ENCODE results near the gene EPHA4. TPM values are rescaled to one million over a fixed set of nuclear protein-coding genes. Genes with fewer than 3 reads are reported as not detected.

EPHA4 gene
- total and polyA plus RNA-seq, 4 donors = 0.43 to 2.3 (median 1.1) TPM

DNA sequence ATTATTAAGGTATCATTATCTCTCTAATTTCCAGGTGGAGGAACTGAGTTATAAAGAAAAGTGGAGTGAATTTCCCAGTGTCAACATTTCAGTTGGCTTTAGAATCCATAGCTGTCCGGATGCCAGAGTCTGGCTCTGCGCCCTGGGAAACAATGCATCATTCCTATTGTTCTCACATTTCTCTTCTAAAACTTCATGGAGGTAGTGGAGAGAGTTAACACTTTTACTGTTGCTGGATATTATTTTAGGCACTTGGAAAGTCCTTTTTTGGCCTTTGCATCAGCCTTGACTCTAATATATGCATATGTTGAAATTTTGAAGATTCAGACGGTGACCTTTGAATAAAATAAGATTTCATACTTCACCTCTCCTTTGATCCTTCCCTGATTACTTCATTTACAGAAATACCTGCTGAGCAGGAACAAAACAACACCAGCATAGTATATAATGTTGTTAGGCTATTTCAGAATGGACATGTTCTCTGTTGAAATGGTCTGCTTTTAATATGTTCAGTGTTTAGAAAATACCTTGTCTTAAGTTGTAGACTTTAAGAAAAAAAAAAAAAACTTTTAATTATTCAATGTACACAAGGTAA lies 148.8 kb downstream of the EPHA4 start:
- Histone ChIP-seq H3K4me1 (ENCODE audit: control insufficient read depth in 4 of 4, insufficient read depth in 4 of 4, low read length in 3 of 4) (peaks cover 0 to 2% (median 0%) of the 10 kb centered on the region in 4 donors), H3K9ac (ENCODE audit: low read depth in 1 of 2, low read length in 2 of 2) (no peak overlapping the region), H3K4me3 (ENCODE audit: low read depth in 1 of 3, low read length in 3 of 3) (no peak overlapping the region), H3K27me3 (ENCODE audit: control insufficient read depth in 4 of 4, insufficient read depth in 4 of 4, low read length in 3 of 4) (no peaks in the 10 kb centered on the region), H3K36me3 (ENCODE audit: control insufficient read depth in 4 of 4, insufficient read depth in 3 of 4, low read depth in 1 of 4, low read length in 3 of 4) (no peaks in the 10 kb centered on the region), H3K27ac (ENCODE audit: low read depth in 1 of 2, low read length in 2 of 2) (no peak overlapping the region), H3K9me3 (ENCODE audit: control insufficient read depth in 4 of 4, low read length in 3 of 4) (no peaks in the 10 kb centered on the region)
- 77% methylated on average over 3 of the region's 3 CpGs for WGBS
- DNase-seq (ENCODE audit: low spot score) = no peak
- TF ChIP-seq NR2F2 (IDR thresholded peaks at IDR 0.05) = no peak
- TF ChIP-seq TAF1 (conservative IDR thresholded peaks at IDR 0.05) = no peak
- TF ChIP-seq FOXA1 (IDR thresholded peaks at IDR 0.05) = no peak
- no peak for TF ChIP-seq EGR1 (IDR thresholded peaks at IDR 0.05; ENCODE audit: low read depth in 2 of 2)
- TF ChIP-seq SP1 (IDR thresholded peaks at IDR 0.05) = no peak
- no peak for TF ChIP-seq RXRA (IDR thresholded peaks at IDR 0.05)
- TF ChIP-seq, protein P1, sequence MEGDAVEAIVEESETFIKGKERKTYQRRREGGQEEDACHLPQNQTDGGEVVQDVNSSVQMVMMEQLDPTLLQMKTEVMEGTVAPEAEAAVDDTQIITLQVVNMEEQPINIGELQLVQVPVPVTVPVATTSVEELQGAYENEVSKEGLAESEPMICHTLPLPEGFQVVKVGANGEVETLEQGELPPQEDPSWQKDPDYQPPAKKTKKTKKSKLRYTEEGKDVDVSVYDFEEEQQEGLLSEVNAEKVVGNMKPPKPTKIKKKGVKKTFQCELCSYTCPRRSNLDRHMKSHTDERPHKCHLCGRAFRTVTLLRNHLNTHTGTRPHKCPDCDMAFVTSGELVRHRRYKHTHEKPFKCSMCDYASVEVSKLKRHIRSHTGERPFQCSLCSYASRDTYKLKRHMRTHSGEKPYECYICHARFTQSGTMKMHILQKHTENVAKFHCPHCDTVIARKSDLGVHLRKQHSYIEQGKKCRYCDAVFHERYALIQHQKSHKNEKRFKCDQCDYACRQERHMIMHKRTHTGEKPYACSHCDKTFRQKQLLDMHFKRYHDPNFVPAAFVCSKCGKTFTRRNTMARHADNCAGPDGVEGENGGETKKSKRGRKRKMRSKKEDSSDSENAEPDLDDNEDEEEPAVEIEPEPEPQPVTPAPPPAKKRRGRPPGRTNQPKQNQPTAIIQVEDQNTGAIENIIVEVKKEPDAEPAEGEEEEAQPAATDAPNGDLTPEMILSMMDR (IDR thresholded peaks at IDR 0.05; ENCODE audit: low read depth, low read length, missing input control) = no peak
- TF ChIP-seq, protein P2, sequence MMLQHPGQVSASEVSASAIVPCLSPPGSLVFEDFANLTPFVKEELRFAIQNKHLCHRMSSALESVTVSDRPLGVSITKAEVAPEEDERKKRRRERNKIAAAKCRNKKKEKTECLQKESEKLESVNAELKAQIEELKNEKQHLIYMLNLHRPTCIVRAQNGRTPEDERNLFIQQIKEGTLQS (IDR thresholded peaks at IDR 0.05) = no peak
- no peak for TF ChIP-seq HNF4A (conservative IDR thresholded peaks at IDR 0.05)

DNA sequence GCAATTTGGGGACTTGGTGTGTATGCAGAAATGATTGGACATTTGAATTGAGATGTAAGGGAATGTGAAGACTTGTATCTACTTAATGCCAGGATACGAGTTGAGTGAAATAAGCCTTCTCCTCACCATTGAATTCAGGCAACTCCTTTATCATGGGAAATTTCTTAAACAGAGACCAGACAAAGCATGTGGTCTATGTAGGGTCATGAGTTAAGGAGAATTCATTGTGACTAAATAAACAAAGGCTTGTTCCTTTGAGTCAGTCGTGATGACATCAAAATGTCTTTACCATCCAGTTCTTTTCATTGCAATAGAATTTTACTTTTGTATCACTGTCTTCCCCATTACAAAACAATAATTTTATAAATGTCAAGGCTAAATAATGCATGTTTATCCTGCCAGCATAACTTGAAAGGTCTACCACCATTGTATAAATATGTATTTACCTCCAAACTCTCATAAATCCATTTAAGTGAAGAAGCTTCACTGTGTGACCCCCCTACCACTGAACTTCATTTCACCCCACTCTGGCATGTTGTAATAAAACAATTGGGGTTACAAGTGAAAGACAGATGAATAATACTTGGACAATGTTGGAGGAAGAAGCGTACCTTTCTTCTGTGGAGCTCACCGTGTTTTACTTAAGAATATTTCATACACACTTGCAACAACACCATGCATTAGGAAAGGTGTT lies 149.4 kb downstream of the EPHA4 start:
- Histone ChIP-seq H3K9me3 (ENCODE audit: control insufficient read depth in 4 of 4, low read length in 3 of 4) (no peaks in the 10 kb centered on the region), H3K36me3 (ENCODE audit: control insufficient read depth in 4 of 4, insufficient read depth in 3 of 4, low read depth in 1 of 4, low read length in 3 of 4) (no peaks in the 10 kb centered on the region), H3K27ac (ENCODE audit: low read depth in 1 of 2, low read length in 2 of 2) (no peak overlapping the region), H3K4me1 (ENCODE audit: control insufficient read depth in 4 of 4, insufficient read depth in 4 of 4, low read length in 3 of 4) (peaks cover 0 to 2% (median 0%) of the 10 kb centered on the region in 4 donors), H3K9ac (ENCODE audit: low read depth in 1 of 2, low read length in 2 of 2) (no peak overlapping the region), H3K4me3 (ENCODE audit: low read depth in 1 of 3, low read length in 3 of 3) (no peak overlapping the region), H3K27me3 (ENCODE audit: control insufficient read depth in 4 of 4, insufficient read depth in 4 of 4, low read length in 3 of 4) (no peaks in the 10 kb centered on the region)
- 88% methylated on average over 4 of the region's 4 CpGs for WGBS
- DNase-seq (ENCODE audit: low spot score) = no peak
- TF ChIP-seq GABPA (IDR thresholded peaks at IDR 0.05 in 1 of 2, conservative IDR thresholded peaks at IDR 0.05 in 1 of 2) = no peak
- TF ChIP-seq JUND (IDR thresholded peaks at IDR 0.05) = no peak
- TF ChIP-seq HNF4G (IDR thresholded peaks at IDR 0.05) = no peak
- TF ChIP-seq, protein P3, sequence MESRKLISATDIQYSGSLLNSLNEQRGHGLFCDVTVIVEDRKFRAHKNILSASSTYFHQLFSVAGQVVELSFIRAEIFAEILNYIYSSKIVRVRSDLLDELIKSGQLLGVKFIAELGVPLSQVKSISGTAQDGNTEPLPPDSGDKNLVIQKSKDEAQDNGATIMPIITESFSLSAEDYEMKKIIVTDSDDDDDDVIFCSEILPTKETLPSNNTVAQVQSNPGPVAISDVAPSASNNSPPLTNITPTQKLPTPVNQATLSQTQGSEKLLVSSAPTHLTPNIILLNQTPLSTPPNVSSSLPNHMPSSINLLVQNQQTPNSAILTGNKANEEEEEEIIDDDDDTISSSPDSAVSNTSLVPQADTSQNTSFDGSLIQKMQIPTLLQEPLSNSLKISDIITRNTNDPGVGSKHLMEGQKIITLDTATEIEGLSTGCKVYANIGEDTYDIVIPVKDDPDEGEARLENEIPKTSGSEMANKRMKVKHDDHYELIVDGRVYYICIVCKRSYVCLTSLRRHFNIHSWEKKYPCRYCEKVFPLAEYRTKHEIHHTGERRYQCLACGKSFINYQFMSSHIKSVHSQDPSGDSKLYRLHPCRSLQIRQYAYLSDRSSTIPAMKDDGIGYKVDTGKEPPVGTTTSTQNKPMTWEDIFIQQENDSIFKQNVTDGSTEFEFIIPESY (IDR thresholded peaks at IDR 0.05) = no peak
- TF ChIP-seq, protein P1 (IDR thresholded peaks at IDR 0.05; ENCODE audit: low read depth, low read length, missing input control) = no peak
- no peak for TF ChIP-seq FOXA1 (IDR thresholded peaks at IDR 0.05)
- no peak for TF ChIP-seq EGR1 (IDR thresholded peaks at IDR 0.05; ENCODE audit: low read depth in 2 of 2)
- TF ChIP-seq, protein P2 (IDR thresholded peaks at IDR 0.05) = no peak
- no peak for TF ChIP-seq HNF4A (conservative IDR thresholded peaks at IDR 0.05)
- no peak for TF ChIP-seq RAD21 (IDR thresholded peaks at IDR 0.05)
- TF ChIP-seq, protein P4, sequence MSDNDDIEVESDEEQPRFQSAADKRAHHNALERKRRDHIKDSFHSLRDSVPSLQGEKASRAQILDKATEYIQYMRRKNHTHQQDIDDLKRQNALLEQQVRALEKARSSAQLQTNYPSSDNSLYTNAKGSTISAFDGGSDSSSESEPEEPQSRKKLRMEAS (IDR thresholded peaks at IDR 0.05) = no peak
- TF ChIP-seq NR2F2 (IDR thresholded peaks at IDR 0.05) = no peak
- no peak for TF ChIP-seq YY1 (IDR thresholded peaks at IDR 0.05)
- no peak for TF ChIP-seq TAF1 (conservative IDR thresholded peaks at IDR 0.05)
- no peak for TF ChIP-seq SP1 (IDR thresholded peaks at IDR 0.05)

Measured in liver (tissue), 9 donors.